Cardiac septum (tissue), 1 donor: Measurements from ENCODE around the gene TESK2. TPM values are rescaled to one million over a fixed set of nuclear protein-coding genes. Genes with fewer than 3 reads are reported as not detected.
"Not testable (repeated sequence)": the region's sequence is repeated elsewhere in the genome, so short reads cannot be mapped to it uniquely, and the experiment has no call there.

Experiments
- DNase-seq: peaks from one replicate; pipeline ENCODE4 v3.0.0-alpha.2; 2020; ENCODE audit warnings: low spot score
- intact Hi-C: fragments of 100-400 bp; cut with DNase I; formaldehyde crosslinking; loops from one replicate; pipeline ENCODE4 v1.14.0; 2022
- long read RNA-seq: library from polyadenylated mRNA; unstranded; transcript quantifications from one replicate; pipeline ENCODE4 v2.0.0, GENCODE V29; 2021
- total RNA-seq: library from RNA; stranded (reverse); fragmentation: NEBNext Ultra II Directional; extraction: Animal tissue kit (Norgen Biotek cat#: 25700); gene quantifications from one replicate; pipeline ENCODE4 v1.2.1, GENCODE V29; 2021
- donor health status: DM: no; HTN: no; CAD: no.

The TESK2 gene
- total RNA-seq, result 1.0 TPM
- long read RNA-seq, result 0 reads

GRCh38 chr1:45490626-45491486 is at the start of gene TESK2:
TESK2 (minus strand) TSS chr1:45491163; CDS start chr1:45457785, 33,378 bp downstream.
- intact Hi-C loops, result loop anchor here (2.0 to 10.0 kb wide), 3 partner anchors 189 to 476 kb away; partner anchors contain the start of gene ZSWIM5
- DNase-seq, result peak; percentile 98

GRCh38 chr1:45536886-45537285 is 45.9 kb upstream of the TESK2 start:
- DNase-seq, result no peak
- intact Hi-C loops, result no loop called here

- DNase-seq, result no peak
- intact Hi-C loops, result no loop called here
Measured at GRCh38 chr1:45535988-45536766, 45.2 kb upstream of the TESK2 start.

GRCh38 chr1:45531873-45532272 is 40.9 kb upstream of the TESK2 start:
- DNase-seq, result no peak
- intact Hi-C loops, result no loop called here

- no peak for DNase-seq
Measured at GRCh38 chr1:45530632-45531135, 39.7 kb upstream of the TESK2 start.

GRCh38 chr1:45526135-45526644 is 35.2 kb upstream of the TESK2 start:
- intact Hi-C loops, result no loop called here
- no peak for DNase-seq

More at GRCh38 chr1:45530632-45531135, 39.7 kb upstream of the TESK2 start:
- intact Hi-C loops, result no loop called here

GRCh38 chr1:45523975-45524374 is 33.0 kb upstream of the TESK2 start:
- intact Hi-C loops, DNase-seq: not testable (repeated sequence)

- intact Hi-C loops, result not testable (repeated sequence)
Measured at GRCh38 chr1:45523516-45523915, 32.6 kb upstream of the TESK2 start.

GRCh38 chr1:45522324-45523104 is 31.6 kb upstream of the TESK2 start:
- no peak for DNase-seq
- intact Hi-C loops, result no loop called here

More at GRCh38 chr1:45523516-45523915, 32.6 kb upstream of the TESK2 start:
- not testable (repeated sequence) for DNase-seq

GRCh38 chr1:45521413-45522323 is 30.7 kb upstream of the TESK2 start, which contains the start of gene PRDX1:
PRDX1 (minus strand) TSS chr1:45521884; CDS start chr1:45519043, 2,841 bp downstream.
- intact Hi-C loops, result loop anchor here (1.0 to 2.0 kb wide), 2 partner anchors 29 to 163 kb away; partner anchors contain the start of gene AKR1A1
- DNase-seq, result peak; percentile 97

- intact Hi-C loops, result loop anchor here (2.0 kb wide), 1 partner anchor 165 kb away; no protein-coding TSS in a partner anchor
- DNase-seq, result not testable (repeated sequence)
Measured at GRCh38 chr1:45519774-45520173, 28.8 kb upstream of the TESK2 start.

GRCh38 chr1:45518910-45519309 is 27.9 kb upstream of the TESK2 start:
- DNase-seq, result no peak
- intact Hi-C loops, result no loop called here

GRCh38 chr1:45518366-45518765 is 27.4 kb upstream of the TESK2 start:
- intact Hi-C loops, DNase-seq: not testable (repeated sequence)

GRCh38 chr1:45516465-45516864 is 25.5 kb upstream of the TESK2 start:
- intact Hi-C loops, result no loop called here
- no peak for DNase-seq

GRCh38 chr1:45516036-45516435 is 25.1 kb upstream of the TESK2 start:
- no peak for DNase-seq
- intact Hi-C loops, result no loop called here

- intact Hi-C loops, DNase-seq: not testable (repeated sequence)
Measured at GRCh38 chr1:45513532-45514260, 22.7 kb upstream of the TESK2 start.

GRCh38 chr1:45512641-45513054 is 21.7 kb upstream of the TESK2 start:
- DNase-seq, result no peak
- intact Hi-C loops, result no loop called here
